ENCODE data around the gene GOSR2. TPM values are rescaled to one million over a fixed set of nuclear protein-coding genes. Genes with fewer than 3 reads are reported as not detected.

GOSR2 gene
- total and polyA plus RNA-seq, 8 donors, result 14.3 to 33.2 (median 27.5) TPM

DNA sequence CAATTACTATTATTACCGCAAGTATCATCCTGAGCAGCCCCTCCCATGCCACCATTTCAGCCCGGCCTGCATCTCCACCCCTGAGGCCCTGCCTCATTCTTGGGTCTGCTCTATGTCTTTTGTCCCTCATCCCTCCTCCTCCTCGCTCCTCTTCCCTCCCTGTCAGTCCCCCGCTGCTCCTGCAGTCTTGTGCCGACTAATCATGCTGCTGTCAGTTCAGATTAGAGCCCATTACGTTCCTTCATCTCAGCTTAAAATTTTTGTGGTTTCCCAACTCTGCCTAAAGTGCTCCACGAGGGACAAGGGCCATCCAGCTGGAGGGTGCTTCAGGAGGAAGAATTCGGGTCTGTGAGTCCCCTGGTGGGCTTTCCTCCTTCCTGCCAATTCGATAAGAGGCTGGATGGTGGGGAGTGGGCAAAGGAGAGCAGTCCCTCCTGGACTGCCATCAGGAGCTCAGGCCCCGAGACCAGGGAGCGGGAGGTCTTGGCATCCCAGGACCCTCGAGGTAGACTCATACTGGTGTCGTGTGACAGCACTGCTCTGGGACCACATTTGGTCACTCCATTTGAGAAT, 32.9 kb upstream of the GOSR2 start:
- ATAC-seq (no peak), FAIRE-seq (no peak), DNase-seq (no peak)
- H3K27me3 ChIP-seq, result no peaks in the 10 kb centered on the region
- H3K4me1 ChIP-seq, result no peaks in the 10 kb centered on the region
- no peak overlapping the region for H3K27ac ChIP-seq
- H3K4me3 ChIP-seq, result no peak overlapping the region
- intact Hi-C loops (cut with DNase I), result no loop called here
- TF ChIP-seq, protein P1, sequence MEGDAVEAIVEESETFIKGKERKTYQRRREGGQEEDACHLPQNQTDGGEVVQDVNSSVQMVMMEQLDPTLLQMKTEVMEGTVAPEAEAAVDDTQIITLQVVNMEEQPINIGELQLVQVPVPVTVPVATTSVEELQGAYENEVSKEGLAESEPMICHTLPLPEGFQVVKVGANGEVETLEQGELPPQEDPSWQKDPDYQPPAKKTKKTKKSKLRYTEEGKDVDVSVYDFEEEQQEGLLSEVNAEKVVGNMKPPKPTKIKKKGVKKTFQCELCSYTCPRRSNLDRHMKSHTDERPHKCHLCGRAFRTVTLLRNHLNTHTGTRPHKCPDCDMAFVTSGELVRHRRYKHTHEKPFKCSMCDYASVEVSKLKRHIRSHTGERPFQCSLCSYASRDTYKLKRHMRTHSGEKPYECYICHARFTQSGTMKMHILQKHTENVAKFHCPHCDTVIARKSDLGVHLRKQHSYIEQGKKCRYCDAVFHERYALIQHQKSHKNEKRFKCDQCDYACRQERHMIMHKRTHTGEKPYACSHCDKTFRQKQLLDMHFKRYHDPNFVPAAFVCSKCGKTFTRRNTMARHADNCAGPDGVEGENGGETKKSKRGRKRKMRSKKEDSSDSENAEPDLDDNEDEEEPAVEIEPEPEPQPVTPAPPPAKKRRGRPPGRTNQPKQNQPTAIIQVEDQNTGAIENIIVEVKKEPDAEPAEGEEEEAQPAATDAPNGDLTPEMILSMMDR (IDR thresholded peaks at IDR 0.05), result no peak
- no peaks in the 10 kb centered on the region for H3K36me3 ChIP-seq
- H3K9me3 ChIP-seq, result no peaks in the 10 kb centered on the region
- WGBS, 2 donors, result 60 to 64% methylated on average over 13 of the region's 13 CpGs

DNA sequence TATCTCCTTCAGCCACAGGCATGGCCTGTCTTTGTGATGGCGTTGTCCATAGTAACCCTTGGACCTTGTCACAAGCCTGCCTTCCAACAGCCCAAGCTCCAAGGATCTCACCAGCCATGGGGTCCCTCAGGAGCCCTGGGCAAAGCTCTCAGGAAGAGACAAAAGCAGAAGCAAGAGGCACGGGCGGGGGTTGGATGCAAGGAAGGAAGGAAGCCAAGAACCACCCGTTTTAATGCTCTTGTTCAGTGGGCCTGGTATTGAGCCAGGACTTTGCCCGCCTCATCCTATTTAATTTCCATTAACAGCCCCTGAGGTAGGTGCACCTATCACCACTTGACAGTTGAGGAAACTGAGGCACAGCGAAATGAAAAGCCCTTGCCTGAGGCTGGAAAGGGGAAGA, 32.3 kb upstream of the GOSR2 start:
- no peak overlapping the region for H3K27ac ChIP-seq
- no peak for DNase-seq
- H3K4me3 ChIP-seq, result no peak overlapping the region
- H3K27me3 ChIP-seq, result no peaks in the 10 kb centered on the region
- FAIRE-seq, result no peak
- no peak for ATAC-seq
- TF ChIP-seq, protein P1 (IDR thresholded peaks at IDR 0.05), result no peak
- no peaks in the 10 kb centered on the region for H3K36me3 ChIP-seq
- 67% methylated on average over 6 of the region's 6 CpGs for WGBS, 2 donors
- no peaks in the 10 kb centered on the region for H3K4me1 ChIP-seq
- H3K9me3 ChIP-seq, result no peaks in the 10 kb centered on the region
- intact Hi-C loops (cut with DNase I), result no loop called here

DNA sequence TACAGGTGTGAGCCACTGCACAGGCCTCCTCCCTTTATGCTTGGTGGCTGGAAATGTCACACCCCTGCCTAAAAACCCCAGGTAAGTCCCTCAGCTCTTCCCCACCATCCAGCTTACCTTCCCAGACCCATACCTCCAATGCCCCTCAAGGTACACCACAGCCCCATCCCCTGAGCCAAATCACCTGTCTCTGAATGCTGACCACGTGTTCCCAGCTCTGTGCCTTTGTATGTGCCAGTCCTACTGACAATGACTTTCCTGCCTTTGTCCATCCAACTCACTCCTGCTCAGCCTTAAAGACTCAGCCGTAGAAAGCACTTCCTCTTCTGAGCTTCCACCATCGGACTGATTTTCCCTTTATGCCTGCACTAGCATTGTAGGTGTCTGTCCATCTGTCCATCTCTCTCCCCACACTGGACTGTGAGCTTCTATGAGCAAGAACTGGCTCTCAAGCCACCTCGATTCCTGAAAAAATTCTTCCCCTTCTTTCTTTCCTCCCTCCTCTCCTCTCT, 30.7 kb upstream of the GOSR2 start:
- intact Hi-C loops (cut with DNase I), result no loop called here
- FAIRE-seq (no peak), DNase-seq (no peak), ATAC-seq (no peak)
- Histone ChIP-seq H3K4me3 (no peak overlapping the region), H3K9me3 (no peaks in the 10 kb centered on the region), H3K36me3 (no peaks in the 10 kb centered on the region), H3K4me1 (no peaks in the 10 kb centered on the region), H3K27me3 (no peaks in the 10 kb centered on the region), H3K27ac (no peak overlapping the region)
- TF ChIP-seq, protein P1 (IDR thresholded peaks at IDR 0.05), result no peak
- WGBS, 2 donors, result 53 to 70% methylated on average over 4 of the region's 4 CpGs

DNA sequence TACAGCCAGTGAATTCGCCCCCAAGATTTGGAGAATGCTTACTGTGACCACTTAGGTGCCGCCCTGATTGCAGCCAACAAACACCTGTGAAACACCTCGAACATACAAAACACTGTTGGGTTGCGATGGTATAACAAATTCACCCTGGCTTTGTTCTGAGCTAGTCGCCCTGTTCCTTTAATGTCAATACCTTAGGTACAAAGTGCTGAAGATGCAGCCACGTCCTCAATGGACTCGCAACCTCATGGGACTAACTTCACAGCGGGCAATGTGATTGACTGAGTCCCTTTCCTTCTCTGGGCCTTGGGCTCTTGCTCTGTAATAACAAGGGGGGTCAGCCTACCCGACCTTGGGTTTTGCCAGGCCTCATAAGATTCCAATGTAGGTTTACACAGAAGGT, 28.9 kb upstream of the GOSR2 start:
- Histone ChIP-seq H3K27me3 (no peaks in the 10 kb centered on the region), H3K9me3 (no peaks in the 10 kb centered on the region), H3K4me1 (no peaks in the 10 kb centered on the region), H3K36me3 (no peaks in the 10 kb centered on the region), H3K27ac (peak overlapping the region in 2 of 4 donors; percentile 41 to 42), H3K4me3 (no peak overlapping the region)
- ATAC-seq (peak in 1 of 4 donors; percentile 9), FAIRE-seq (no peak), DNase-seq (no peak)
- WGBS, 2 donors, result 63 to 66% methylated on average over 9 of the region's 9 CpGs
- intact Hi-C loops (cut with DNase I), result no loop called here
- TF ChIP-seq, protein P1 (IDR thresholded peaks at IDR 0.05), result no peak

DNA sequence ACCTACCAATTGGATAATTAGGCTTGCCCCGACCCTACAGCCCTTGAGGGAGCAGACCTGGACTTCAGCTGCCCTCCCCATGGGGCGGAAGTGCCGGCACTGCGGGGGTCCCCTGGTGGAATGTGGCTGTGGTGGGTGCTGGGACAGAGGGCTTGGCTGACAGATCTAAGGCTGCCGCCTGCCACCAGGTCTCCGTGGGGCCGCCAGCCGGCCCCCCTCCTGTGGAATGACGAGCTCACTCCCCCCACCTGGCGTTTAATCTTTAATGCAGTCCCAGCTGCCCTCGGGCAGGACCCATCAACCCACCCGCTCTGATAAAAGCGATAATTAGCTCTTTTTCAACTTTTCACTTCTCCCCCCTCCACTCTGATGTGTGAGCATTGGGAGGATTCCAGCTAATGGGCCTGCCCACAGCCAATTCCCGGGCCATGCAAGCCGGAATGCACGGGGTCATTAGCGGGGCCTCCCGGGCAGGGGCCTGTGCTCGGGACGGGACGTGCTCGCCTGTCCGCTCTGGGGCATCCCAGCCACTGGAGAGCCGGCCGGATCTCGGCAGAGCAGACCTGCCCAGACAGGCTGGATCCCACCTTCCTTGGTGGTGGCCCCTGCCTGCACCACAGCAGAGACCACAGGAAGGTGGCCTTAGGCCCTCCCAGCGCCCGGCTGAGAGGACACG, 28.3 kb upstream of the GOSR2 start:
- 39 to 52% methylated on average over 29 of the region's 29 CpGs for WGBS, 2 donors
- FAIRE-seq (no peak), DNase-seq (peak in 3 of 6 donors; percentile 51 to 67 (median 55)), ATAC-seq (peak; percentile 65 to 89 (median 74))
- no peak overlapping the region for H3K4me3 ChIP-seq
- H3K9me3 ChIP-seq, result no peaks in the 10 kb centered on the region
- H3K4me1 ChIP-seq, result no peaks in the 10 kb centered on the region
- intact Hi-C loops (cut with DNase I), result no loop called here
- H3K36me3 ChIP-seq, result no peaks in the 10 kb centered on the region
- H3K27ac ChIP-seq, result peak overlapping the region in 3 of 4 donors; percentile 41 to 79 (median 48)
- TF ChIP-seq, protein P1 (IDR thresholded peaks at IDR 0.05), result no peak
- no peaks in the 10 kb centered on the region for H3K27me3 ChIP-seq
